HG03457 (cell line): ENCODE measurements around the gene CAMTA1.

Experiments
- ATAC-seq: cut with Tn5 transposase; IDR thresholded peaks from one replicate; pipeline ENCODE4 v1.9.1; 2021; ENCODE audit warnings: moderate number of reproducible peaks; ENCODE audit not compliant: unreplicated experiment

The CAMTA1 gene

DNA sequence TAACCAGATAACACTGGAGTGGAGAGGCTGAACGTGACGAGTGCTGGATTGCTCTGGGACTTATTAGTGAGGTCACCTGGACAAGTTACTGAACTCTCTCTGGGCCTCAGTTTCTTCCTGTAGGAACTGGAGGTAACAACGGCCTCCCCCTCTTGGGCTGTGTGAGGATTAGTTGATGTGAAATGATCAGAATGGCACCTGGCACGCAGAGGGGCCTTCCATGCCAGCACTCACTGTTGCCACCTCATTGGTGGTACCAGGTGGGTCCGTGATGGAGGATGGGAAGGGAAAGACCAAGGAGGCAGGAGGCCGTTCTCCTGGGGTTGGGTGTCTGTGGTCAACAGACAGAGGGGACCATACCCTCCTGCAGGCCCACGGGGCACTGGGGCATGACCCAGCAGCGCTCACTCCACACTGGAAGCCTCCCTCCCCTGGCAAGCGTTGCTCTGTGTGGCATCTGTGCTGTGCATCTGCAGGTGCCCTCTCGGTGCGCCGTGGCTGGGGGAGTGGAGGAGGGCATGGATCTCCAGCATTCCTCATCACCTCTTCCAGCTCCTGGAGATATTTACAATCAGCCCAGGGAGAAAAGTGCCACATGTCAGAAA lies 636.3 kb downstream of the CAMTA1 start:
- no peak for ATAC-seq

DNA sequence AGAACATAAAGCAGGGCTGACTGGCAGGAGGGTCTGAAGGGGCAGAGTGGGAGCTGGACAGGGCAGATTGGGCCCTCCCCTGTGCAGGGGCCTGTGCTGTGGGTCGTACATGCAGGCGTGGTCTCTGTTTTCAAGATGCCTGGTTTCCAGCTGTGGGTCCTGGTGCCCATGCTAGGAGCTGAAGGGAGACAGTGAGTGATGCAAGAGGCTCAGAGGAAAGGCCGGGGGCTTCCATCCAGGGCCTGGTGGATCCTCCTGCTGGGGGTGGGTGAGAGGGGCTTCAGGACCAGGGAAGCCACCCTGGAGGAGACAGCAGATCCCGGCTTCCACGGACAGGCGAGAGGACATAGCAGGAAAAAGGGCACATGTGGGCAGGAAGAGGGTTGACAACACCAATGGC lies 636.8 kb downstream of the CAMTA1 start:
- no peak for ATAC-seq

DNA sequence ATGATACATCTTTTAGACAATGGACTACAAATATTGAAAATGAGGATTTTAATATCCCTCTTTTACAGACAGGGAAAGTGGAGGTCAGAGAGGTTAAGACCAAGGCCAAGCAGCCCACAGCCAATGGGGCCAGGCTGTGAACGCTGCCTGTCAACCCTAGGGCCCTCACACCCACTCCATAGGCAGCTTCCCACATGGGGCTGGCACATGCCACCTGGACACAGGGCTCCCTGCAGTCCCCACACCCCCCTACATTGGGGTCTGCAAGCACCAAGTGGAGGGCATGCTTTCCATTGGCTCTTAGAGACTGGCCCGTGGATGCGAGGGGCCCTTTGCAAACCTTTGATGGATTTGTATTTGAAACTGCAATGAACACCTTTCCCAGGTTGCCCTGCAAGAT lies 637.3 kb downstream of the CAMTA1 start:
- ATAC-seq, result no peak

DNA sequence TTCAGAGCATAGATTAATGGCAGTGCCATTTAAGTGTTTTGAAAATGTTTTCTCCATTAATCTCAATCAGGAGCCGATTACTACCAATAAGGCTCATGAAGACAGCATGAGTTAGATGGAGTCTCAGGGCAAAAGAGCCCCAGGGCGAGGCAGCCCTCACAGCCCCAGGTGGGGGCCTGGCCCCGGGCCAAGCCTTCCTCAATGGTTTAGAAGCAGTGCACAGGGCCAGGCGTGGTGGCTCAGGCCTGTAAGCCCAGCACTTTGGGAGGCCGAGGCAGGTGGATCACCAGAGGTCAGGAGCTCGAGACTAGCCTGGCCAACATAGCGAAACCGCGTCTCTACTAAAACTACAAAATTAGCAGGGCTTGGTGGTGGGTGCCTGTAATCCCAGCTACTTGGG lies 637.7 kb downstream of the CAMTA1 start:
- ATAC-seq, result no peak

DNA sequence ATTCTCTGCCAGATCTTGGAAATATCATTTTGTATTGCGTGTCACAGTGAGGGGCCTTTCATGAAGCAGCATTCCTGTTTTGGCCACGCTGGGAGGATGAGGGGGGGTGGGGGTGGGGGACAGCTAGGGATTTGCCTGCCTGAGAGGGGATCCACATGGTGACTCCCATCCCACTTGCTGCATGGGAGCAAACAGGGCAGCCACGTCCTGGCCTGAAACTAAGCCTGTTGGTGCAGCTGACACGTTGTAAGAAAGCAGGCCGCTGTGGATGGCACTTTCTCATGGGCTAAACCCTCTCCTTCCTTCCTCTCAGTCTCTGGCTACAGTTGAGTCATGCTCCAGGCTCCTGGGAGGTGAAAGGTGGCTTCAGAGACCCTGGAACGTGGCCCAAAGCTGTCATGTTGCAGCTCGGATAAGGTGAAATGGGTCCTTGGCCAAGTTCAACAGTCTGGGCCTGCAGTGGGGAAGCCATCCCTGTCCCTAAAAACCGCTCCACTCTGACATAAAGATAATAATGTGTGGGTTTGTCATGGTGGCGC lies 639.2 kb downstream of the CAMTA1 start:
- ATAC-seq, result no peak

DNA sequence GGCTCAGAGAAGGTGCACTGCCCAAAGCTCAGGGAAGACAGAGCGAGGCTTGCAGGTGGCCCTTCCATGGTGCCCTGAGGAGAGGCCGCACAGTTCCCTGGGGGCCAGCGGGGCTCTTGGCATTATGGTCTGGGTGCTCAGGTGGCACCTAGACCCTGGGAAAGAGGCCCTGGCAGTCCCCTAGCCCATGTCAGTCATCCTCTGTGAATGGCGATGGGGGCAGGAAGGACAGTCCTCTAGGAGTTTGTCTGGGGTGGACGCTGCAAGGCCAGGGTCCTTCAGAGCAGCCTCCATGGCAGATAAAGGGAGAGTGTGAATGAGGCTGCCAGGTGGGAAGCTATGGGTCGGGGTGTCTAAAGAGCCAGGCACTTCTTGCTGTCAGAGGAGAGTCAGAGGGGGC lies 640.0 kb downstream of the CAMTA1 start:
- ATAC-seq, result no peak

DNA sequence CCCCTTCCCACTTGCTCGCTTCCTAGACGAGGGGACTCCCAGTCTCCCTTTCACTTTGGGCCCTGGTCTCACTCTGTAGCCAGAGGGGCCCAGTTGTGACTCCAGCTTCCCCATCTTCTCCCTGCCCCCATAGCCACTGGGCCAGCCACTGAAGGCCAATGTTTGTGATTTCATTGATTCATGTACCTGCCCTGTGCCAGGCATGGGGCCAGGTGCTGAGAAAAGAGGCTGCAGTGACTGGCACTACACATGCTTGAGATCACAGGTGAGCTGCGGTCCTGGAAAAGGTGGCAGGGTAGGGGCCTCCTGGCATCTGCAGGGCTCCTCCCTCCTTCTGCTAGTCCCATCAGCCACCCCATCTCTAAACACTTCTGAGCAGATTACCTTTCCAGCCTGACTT lies 640.5 kb downstream of the CAMTA1 start:
- no peak for ATAC-seq

DNA sequence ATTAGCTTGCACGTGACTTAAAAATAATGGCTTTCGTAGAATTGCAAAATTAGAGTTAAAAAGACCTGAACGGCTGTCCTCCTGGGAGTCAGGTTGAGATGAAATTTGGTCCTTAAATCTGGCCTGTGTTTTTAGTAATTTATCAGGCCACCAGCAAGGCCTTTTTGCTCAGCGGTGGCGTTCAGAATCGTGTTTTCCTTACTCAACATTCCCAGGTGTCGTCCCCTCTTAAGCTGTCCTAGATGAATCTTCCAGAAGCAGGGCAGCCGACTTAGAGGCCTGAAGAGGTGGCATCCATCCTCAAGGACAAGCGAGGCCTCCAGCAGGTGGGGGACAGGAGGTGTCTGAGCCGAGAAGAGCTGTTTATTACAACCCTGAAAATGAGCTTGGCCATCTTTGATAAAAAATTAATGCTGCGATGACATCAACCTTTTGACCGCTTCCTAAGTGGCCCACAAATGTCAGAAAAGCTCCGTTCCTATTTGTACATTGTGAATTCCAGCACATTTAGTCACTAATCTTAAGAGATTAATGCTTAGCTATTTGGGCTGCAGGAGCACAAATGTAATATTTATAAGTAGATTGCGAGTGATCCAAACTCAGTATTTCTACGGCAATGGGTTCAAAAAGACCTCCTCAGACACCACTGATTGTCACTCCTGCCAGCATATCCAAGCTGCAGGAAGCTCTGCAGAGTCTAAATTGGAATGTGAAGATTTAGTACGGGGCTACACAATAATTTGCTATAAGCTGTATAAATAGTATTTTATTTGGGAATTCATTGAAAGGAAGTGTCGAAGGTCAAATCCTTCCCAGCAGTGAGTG lies 641.7 kb downstream of the CAMTA1 start:
- ATAC-seq, result no peak

DNA sequence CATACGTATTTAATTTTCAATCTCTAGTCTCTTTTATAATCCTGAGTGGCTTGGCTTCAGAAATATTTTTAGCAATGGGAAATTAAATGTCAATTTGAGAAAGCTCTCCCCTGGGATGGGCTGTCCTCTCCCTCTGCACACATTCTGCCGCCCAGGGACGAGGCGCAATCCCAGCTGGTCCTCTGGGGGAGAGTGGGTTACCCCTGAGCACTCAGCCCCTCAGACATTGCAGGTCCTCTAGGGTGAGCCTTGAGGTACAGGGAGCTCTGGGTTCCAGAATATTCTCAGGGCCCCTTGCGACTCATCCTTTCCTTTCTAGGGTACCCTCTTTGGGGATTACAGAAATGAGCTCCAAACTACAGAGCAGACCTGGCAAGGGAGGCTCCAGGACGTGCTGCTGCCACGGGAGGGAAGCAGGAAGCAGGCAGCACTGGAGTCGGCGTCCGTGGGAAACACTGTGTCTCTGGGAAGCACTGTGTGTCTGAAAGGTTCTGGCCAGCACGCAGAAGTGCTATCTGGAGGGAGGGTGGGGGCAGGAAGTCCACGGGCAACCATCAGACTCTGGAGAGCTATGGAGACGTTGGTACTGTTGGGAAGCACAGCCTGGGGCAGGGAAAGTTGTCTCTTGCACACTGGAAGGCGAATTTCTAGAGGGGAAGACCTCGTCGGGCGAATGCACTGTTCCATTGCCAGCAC lies 642.5 kb downstream of the CAMTA1 start:
- no peak for ATAC-seq

DNA sequence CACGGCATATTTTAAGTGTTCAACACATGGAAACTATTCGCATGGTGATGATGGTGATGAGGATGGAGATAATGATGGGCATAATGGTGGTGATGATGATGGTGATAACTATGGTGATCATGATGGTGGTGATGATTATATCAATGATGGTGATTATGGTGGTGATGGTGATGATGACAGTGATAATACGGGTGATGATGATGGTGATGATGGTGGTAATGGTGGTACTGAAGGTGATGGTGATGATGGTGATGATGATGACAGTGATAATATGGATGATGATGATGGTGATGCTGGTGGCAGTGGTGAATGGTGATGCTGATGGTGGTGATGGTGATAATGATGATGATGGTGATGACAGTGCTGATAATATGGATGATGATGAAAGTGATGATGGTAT lies 644.0 kb downstream of the CAMTA1 start:
- ATAC-seq, result no peak

DNA sequence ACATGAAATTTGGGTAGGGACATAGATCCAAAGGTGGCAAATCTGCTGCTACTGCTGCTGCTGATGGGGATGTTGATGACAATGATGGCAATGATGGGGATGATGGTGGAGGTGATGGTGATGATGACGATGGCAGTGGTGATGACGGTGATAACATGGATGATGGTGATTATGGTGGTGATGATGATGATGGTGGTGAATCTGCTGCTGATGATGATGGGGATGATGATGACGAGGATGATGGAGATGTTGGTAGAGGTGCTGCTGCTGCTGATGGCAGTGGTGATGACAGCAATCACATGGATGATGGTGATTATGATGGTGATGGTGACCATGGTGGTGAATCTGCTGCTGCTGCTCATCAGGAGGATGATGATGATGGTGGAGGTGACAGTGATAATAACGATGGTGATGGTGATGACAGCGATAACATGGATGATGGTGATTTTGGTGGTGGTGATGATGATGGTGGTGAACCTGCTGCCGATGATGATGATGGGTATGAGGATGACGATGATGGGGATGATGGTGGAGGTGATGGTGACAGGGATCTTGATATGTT lies 644.9 kb downstream of the CAMTA1 start:
- ATAC-seq, result no peak

DNA sequence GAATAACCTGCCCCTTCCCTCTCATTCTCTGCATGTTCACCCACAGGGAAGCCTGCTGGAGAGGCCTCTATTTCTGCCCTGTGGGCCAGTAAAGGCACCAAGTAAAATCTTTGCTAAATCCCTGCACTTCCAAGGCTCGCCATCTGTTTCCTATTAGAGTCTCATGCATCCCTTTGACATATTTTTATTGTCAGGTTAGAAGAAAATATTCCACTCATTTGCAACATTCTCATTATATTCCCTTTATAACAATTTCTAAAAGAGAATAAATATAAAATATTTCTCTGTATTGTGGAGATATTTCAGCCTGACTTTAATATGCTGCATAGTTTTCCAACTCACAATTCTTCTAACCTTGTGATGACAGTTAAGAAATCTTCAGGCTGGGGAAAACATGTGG lies 645.4 kb downstream of the CAMTA1 start:
- ATAC-seq, result no peak

DNA sequence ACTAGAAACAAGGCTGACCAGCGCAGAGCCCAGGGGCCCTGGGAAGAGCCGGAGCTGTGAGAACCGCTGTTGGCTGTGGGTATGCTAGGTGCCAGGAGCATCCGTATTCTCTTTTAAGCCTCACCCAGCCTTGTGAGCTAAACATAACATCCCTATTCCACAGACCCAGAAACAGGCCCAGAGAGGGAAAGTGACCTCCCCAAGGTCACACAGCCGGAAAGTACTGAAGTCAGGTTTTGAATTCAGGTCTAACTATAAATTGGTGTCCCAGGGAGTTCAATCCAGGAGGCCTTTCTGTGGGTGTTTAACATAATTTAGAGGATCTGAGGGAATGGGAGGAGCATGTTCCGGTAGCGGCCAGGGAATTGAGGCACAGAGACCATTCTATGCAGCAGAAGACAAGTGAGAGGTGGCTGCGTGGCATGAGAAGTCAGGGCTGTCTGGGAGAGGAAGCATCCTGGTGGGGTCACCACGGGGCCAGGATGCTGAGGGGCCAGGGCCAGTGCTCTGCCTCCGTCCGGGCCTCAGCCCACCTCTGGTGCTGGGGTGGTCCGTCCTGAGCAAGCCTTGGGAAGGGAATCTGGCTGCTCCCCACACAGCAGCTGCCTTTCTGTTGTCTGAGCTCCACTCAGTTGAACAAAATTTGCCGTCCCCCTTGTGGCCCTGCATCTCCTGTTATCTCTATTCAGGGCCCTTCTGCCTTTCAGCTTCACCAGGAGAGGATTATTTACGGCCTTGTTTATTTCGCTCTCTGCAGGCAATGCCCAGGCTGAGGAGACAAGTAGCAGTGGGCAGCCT lies 647.0 kb downstream of the CAMTA1 start:
- no peak for ATAC-seq

DNA sequence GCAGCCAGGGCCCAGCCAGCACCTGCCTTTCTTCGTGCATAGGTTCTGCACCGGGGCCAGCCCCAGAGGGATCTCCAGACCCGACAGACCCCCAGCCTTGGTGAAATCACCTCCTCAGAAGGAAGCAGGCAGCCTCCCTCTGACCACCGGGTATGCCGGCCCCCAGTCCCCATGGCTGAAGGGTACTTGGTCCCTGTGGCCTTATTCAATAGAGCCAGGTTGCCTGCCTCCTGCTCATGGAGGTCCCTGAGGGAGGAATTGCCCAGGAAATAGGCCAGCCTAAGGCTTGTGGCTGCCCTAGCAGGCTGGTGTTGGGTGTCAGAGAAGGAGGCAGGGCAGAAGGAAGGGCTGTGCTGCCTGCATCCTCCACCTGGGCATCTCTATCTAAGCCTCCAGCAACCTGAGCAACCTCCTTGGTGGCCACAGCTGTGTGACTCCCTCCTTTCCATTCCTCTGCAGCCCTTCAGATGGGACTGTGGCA lies 647.7 kb downstream of the CAMTA1 start:
- no peak for ATAC-seq

DNA sequence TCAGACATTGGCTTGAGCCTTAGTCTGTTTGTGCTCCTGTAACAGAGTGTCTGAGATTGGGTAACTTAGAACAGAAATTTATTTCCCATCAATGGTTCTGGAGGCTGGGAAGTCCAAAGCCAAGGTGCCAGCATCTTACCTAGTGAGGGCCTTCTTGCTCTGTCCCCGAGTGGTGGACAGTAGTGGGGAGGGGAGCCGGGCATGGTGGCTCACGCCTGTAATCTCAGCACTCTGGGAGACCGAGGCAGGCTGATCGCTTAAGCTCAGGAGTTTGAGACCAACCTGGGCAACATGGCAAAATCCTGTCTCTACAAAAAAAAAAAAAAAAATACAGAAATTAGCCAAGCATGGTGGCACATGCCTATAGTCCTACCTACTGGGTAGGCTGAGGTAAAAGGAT lies 649.3 kb downstream of the CAMTA1 start:
- ATAC-seq, result no peak

DNA sequence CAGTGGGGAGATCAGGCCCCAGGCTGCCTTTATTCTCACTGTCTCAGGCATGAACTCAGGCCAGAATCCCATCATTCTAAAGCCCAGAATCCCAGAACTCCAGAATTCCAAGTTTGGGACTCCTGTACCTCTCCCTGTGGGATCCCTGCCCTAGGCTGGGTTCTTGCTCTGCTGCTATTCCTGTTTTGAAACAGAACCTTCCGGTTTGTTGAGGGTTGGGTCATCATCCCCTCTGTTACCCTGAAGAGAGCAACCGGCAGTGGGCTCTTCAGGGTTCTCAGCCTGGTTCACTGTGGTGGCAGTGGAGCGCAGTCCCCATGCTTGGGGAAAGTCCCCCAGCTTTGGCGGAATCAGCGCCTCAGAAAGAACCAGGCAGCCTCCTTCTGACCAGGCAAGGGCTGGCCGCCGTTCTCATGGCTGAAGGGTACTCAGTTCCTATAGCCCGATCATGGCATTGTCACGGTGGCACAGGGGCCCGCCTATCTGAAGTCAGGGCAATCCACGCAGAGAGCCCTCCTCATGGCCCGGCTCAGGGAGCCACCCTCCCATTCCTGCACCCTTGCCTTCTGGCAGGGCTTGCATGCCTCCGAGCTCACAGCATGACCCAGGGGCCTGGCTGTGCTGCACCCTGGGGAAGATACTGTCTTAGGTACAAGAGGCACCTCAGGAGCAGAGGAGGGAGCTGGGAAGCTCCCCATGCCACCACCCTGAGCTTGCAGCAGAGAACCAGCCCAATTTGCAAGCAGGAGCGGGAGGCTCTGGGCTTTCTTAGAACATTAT lies 650.2 kb downstream of the CAMTA1 start:
- ATAC-seq, result no peak

DNA sequence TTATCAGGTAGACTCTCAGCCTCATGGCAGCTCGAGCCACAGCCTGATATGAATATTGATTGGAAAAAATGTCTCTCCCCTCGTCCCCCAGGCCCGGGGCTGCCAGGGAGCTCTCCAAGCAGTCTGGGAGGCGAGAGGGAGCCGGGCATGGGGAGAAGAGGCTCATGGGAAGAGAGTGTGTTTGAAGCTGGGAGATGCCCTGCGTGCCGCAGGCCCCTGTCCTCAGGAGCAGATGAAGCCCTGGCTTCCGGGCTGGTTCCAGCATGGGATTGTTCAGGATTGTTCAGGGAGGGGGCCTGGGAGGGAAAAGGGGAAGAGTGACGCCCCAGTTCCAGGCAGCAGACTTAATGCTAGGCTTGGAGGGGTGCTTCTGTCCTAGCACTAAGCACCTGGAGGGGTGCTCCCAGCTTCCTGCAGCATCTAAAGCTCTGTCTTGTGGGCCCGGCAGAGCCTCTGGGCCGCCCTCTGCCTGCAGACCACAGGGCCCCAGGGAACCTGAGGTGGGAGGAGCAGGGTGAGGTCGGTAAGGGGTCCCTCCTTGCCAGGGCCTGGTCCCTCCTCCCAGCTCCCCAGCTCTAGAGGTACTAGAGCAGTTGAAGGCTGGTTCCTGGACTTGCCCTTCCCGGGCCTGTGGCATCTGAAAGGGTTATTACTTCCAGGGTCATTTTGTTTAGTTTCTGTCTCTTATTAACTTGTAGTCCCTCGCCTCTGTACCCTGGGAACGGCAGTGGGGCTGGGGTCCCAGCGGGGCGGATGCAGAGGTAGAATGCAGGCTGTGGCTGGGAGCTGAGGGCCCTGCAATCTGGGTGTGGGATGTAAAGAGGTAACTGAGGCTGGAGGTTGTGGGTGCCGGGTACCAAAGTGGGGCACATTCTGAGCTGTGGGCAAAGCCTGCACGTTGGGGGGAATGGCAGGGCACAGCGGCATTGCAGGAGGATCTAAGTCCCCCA lies 651.1 kb downstream of the CAMTA1 start:
- no peak for ATAC-seq

DNA sequence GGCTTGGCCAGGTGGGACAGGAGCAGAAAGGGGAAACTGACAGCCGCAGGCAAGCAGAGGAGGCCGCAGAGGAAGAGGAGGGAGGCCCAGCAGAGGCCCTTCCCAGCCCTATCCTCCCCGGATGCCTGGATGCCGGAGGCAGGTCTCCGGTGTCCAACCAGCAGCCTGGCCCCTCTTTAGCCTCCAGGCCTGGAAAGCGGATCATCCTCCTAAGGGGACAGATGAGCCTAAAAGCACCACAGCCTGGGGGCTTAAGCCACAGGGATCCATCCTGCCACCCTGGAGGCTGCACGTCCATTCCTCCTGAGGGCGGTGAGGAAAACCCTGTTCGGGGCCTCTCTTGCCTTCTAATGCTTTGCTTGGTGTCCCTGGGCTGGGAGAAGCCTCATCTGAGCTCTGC lies 651.8 kb downstream of the CAMTA1 start:
- no peak for ATAC-seq
